Endothelial cell of hepatic sinusoid (primary cell): Measurements from ENCODE around the gene COL24A1.

Experiments used
- in situ Hi-C: cut with HindIII; loops from 2 replicates; pipeline ENCODE4 v1.10.0; 2017; ENCODE audit warnings: low sequenced_read_pairs

Gene COL24A1

GRCh38 chr1:85707267-85707989 lies 449.1 kb downstream of the COL24A1 start:
- in situ Hi-C loops: loop anchor here (10.0 kb wide), 1 partner anchor 393 kb away; no protein-coding TSS in a partner anchor

- in situ Hi-C loops: loop anchor here (10.0 kb wide), 1 partner anchor 391 kb away; no protein-coding TSS in a partner anchor
Observed at GRCh38 chr1:85705940-85706339, 450.6 kb downstream of the COL24A1 start.

GRCh38 chr1:85700422-85700821 lies 456.1 kb downstream of the COL24A1 start:
- in situ Hi-C loops: loop anchor here (10.0 kb wide), 1 partner anchor 386 kb away; no protein-coding TSS in a partner anchor

GRCh38 chr1:85697895-85698294 lies 458.7 kb downstream of the COL24A1 start:
- in situ Hi-C loops: no loop called here

GRCh38 chr1:85692730-85693314 lies 463.8 kb downstream of the COL24A1 start:
- in situ Hi-C loops: no loop called here

GRCh38 chr1:85689775-85690404 lies 466.7 kb downstream of the COL24A1 start:
- in situ Hi-C loops: loop anchor here (5.0 kb wide), 1 partner anchor 83 kb away; no protein-coding TSS in a partner anchor

- in situ Hi-C loops: no loop called here
Observed at GRCh38 chr1:85683292-85684025, 473.1 kb downstream of the COL24A1 start.

- in situ Hi-C loops: no loop called here
Observed at GRCh38 chr1:85681087-85681486, 475.5 kb downstream of the COL24A1 start.
